Measurements from ENCODE around the gene SLC8A1.

Gene SLC8A1

DNA sequence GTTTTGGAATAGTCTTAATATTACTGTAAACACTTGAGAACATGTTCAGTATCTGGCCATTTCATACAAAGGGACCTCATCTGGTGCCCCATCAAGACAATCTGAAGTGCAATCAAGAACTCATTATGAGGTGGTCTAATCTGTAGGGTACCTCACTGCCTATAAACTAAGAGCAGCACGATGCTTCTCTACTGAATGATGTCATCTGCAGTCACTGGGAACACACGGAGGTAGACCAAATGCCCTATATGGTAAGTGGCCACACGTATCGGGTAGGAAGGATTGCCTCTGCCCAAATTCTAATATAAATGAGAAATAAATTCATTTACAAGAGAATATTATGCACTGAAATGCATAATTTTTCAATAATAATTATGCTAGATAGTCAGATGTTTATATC, 90.4 kb downstream of the SLC8A1 start:
- no peak overlapping the region for H3K4me3 ChIP-seq (ENCODE audit: low read depth, low read length)

DNA sequence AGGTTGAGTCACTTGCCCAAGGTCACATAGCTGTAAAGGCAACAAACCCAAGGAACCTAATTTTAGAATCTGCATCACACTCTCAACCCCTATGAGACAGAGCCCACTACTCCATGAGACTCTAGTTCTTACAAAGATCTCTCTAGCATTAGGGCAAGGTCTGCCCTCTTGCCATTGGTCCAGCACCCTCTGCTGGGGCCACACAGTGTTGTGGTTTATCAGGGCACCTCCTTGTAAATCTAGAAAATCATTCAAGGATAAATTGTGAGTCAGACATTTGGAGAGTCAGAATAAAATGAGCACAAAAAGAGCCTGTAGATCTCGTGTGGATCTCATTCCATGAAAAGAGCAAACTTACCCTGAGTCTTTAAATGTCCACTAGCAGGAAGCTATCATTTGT, 91.2 kb downstream of the SLC8A1 start:
- no peak overlapping the region for H3K4me3 ChIP-seq (ENCODE audit: low read depth, low read length)

DNA sequence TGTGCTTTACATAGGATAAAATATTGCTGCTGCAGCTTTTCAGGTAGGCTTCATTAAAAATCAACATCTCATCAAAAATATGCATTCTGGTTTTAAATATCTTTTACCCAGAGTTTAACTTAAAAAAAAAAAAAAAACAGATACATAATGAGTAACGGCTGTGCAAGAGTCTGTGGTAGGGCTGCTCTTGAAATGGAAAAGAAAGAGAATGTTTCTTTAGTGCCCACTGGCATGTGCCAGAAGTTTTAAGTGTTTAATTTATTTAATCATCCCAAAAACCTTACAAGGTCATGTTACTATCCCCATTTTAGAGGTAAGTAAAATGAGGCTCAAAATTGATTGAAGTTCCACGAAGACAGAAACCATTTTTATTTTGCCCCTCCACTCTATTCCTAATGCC, 92.1 kb downstream of the SLC8A1 start:
- no peak overlapping the region for H3K4me3 ChIP-seq (ENCODE audit: low read depth, low read length)

DNA sequence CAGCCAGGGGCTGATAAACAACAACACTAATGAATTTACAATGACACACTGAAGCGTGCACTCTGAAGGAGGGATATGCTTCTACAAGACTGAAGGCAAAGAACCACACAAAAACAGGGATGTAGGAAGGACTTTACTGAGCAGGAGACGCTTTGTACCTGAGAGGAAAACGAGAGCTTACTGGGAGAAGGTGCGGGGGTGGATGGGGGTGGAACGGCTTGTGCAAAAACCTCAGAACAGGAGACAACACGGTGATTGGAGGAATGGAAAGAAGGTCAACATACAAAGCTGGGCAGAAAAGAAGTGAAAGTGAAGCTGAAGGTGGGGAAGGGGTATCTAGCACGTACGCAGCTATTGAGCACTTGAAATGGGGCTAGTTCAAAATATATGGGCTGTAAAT, 93.1 kb downstream of the SLC8A1 start:
- no peak overlapping the region for H3K4me3 ChIP-seq (ENCODE audit: low read depth, low read length)

DNA sequence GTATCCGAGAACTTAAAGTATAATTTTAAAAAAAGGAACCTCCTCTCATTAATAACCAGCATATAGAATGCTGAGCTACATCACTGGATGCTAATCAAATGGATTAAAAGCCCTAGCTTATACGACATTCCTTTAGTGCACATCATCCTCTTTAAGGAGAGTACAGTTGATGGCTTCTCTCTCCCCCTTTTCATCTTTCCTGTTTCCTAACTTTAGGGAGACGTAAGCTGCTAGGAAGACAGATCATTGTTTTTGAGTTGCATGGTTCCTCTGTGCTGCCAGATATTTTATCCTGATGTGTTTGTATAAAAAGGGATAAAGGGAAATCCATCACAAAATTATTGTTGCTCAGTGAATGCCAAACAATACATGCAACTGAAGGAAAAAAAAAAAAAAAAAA, 94.2 kb downstream of the SLC8A1 start:
- no peak overlapping the region for H3K4me3 ChIP-seq (ENCODE audit: low read depth, low read length)

DNA sequence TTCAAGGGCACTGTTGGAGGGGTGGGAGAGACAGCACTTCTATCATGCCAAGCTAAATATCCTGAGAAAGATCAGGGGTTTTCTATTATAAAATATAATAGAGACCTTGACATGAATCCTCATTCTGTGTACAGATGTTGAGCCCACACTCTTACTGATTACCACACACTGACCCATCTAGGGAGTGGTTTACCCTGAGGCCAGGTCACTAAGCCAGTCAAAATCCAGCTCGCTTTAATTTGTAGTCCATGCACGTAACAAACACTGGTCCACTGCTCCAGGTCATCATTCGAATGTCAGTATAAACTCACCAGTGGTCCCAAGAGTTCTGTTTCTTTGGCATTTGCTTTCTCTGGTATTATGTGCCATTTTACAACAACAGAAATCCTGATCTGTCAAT, 96.4 kb downstream of the SLC8A1 start:
- no peak overlapping the region for H3K4me3 ChIP-seq (ENCODE audit: low read depth, low read length)

DNA sequence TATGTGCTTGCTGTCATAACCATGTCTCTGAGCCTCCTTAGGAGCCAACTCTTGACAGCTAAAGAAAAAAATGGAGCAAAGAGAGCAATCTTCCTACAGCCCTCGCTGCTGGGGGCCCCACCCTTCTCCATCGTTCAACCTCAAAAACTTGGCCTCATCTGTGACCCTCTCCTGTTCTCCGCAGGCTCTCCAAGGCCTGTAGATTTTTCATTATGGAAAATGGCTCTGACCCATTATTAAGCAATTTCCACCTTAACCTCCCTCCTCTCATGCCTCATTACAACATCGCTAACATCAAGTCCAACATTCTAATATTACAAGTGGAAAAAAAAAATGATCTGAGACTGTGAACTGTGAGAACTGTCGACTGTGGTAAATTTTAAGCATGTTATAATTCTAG, 98.7 kb downstream of the SLC8A1 start:
- H3K4me3 ChIP-seq (ENCODE audit: low read depth, low read length), result no peak overlapping the region

DNA sequence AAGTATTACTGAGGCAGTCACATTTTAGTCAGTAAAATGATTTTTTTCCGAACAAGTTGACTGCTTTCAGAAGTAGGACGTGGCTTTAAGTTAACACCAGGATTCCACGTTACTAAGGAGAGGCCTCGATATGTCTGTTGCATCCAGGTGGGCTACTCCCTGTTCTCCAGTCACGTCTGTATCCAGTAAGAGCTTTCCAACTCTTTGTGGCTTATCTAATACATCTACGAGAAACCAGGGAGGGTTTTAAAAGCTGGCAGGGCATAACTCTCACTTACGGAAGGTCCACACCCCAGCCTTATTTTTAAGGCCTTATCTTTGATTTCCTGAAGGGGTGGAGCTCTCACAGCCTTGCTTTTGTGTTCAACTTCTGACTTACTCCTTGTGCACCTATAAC, 99.2 kb downstream of the SLC8A1 start:
- H3K4me3 ChIP-seq (ENCODE audit: low read depth, low read length), result no peak overlapping the region

DNA sequence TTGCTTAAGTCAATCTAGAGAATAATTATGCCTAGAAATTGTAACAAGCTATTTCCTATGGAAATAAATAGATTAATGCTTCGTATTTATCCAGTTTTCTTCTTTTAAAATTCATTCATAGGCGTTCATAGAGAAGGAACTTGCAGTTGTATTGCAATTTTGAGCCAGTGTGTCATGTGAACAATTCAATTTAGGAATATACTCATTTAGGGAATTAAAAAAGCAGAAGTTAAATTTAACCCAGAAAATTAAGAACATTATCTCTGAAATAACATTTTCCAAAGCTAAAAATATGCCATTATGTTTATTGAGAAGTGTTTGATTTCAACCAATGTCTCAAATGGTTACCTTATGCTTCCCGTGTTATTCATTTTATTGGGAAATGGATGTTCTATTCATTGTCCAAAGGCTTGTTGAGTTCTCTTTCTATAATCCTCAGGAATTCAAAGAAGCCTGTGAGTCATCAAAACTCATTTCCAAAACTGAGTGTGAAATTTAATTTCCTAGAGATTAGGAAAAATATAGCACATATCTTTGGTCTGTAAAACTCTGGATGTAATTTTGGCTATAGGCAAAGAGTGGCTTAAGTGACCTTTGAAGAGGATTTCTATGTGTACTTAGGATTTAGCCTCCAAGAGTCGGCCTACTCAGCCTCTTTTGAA, 99.7 kb downstream of the SLC8A1 start:
- no peak overlapping the region for H3K4me3 ChIP-seq (ENCODE audit: low read depth, low read length)

DNA sequence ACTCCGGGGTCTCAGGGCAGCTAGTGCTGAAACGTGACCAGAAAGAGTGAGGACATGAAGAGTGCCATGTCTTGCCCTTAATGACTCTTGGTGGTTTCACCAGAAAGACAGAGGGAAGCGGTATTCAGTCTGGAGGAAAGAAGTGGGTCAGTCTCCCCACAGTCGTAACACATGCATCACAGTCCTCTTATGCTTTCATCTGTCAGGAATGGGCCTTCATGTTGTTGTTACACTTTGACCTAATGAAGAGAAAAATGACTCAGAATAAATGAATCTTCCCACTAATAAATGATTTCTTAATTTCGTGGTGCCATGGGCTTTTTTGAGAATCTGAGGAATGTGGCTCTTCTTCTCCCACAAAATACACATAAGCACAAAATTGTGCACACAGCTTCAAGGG, 103.2 kb downstream of the SLC8A1 start:
- no peak overlapping the region for H3K4me3 ChIP-seq (ENCODE audit: low read depth, low read length)

DNA sequence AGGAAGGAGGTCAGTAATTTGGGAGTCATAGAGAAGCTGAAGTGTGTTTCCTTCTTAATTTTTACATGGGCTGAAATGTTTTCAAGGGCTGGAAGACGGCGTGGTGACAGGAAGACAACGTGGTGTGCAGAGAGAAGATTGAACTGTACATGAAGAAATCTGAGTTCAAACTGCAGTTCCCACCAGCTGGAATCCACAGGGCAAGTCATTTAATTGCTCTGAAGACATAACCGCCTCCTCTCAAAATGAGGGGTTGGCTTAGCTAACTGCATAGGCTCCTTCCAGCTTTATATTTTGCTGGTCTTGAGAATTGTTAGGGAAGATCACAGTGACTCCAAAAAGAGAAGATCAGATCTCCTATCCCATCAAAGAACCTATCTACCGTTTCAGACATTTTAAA, 103.9 kb downstream of the SLC8A1 start:
- H3K4me3 ChIP-seq (ENCODE audit: low read depth, low read length), result no peak overlapping the region

DNA sequence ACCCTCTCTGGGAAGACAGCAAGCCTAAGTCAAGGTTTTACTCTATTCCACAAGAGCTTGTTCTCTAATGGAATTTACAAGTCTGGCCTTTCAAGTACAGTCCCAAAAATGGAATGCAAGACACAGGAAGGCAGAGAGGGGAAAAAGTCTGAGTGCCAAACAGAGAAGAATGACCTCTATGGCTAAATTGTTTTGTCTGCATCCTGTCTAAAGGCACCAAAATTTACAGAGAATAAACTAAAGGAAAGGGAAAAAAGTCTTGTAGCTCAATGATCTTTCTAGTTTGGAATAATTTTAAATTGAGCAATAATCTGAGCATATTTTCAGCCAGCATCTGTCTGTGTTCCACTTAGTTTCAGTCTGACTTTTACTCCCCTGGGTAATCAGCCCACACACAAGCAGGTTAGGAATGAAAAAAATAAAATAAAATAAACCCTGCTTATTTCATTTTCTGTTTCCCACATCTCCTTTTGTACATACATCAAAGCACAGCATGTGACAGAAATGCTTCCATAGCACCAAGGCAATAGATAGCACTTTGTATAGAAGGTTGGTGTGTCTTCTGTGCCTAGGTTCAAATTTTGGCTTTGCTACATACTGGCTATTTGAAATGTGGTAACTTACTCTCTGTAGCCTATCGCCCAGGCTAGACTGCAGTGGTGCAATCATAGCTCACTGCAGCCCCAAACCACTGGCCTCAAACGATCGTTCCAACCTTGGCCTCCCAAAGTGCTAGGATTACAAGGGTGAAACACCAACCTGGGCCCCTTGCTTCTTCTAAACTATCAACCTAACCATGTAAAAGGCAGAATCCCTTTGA, 105.1 kb downstream of the SLC8A1 start:
- no peak overlapping the region for H3K4me3 ChIP-seq (ENCODE audit: low read depth, low read length)

DNA sequence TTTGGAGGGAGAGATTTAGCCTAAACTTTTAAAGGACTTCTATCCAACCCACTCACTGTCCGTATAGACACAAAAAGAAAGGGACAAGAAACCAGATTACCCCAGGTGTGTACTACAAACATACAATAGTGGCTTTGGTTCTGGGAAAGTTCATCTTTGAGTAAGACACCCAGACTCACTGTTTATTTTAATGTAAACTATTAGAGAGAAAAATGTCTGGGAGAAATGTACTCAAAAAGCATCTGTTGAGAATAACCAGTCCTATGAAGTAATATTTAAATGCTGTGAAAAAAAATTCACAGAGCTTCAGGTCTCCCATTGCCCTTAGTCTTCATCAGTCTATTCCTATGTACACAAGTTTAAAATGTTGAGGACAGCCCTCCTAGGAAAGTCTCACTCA, 107.5 kb downstream of the SLC8A1 start:
- H3K4me3 ChIP-seq (ENCODE audit: low read depth, low read length), result no peak overlapping the region

DNA sequence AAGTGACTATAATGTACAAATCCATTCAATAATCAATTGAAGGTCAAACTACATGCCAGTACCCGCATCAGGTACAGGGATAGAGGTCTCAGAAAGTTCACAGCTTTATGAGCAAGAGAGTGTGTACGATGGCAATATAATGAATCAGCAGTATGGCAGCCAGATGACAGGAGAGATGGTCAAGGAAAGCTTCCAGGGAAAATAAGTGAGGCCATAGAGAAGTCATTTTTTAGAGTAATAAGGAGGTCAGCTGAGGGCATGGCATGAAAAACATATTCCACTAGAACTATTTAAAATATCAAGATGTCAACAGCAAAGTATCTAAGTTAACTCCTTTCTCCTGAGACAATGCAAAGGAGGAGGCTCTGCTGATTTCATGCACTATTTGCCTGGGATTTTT, 108.0 kb downstream of the SLC8A1 start:
- no peak overlapping the region for H3K4me3 ChIP-seq (ENCODE audit: low read depth, low read length)

DNA sequence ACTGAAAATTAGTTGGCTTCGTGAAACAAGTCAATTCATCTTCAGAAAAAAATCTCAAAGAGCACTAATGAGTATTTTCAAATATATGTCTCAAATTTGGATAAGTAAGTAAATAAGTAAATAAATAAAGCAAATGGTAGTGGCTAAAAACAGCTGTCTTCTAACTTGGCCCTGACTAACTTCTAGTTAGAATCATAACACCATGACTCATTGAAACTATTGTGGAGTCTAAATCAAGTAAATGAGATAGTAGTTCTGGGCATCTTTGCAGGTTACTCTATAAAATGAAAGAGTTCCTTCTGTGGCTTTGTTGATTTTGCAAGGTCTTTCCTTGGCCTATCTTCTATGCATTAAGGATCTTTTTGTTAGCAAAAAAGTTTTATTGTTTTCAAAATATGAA, 110.7 kb downstream of the SLC8A1 start:
- no peak overlapping the region for H3K4me3 ChIP-seq (ENCODE audit: low read depth, low read length)

DNA sequence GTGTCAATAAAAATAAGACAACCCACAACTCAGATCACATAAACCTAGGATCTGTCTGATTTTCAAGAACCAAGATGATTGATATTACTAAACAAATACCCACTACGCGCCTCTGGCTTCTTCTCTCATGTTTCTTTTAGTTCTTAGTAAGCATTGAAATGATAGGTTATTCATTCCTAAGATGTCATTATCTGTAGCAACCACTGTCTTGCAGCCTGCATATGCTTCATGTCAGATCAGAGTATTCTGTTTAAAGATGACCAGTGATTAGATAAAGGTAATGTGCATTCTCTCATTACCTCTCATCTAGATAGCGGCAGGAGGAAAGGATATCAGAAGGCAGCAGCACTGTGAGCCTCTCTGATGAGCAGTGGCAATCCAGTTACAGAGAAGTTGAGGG, 112.9 kb downstream of the SLC8A1 start:
- H3K4me3 ChIP-seq (ENCODE audit: low read depth, low read length), result no peak overlapping the region

DNA sequence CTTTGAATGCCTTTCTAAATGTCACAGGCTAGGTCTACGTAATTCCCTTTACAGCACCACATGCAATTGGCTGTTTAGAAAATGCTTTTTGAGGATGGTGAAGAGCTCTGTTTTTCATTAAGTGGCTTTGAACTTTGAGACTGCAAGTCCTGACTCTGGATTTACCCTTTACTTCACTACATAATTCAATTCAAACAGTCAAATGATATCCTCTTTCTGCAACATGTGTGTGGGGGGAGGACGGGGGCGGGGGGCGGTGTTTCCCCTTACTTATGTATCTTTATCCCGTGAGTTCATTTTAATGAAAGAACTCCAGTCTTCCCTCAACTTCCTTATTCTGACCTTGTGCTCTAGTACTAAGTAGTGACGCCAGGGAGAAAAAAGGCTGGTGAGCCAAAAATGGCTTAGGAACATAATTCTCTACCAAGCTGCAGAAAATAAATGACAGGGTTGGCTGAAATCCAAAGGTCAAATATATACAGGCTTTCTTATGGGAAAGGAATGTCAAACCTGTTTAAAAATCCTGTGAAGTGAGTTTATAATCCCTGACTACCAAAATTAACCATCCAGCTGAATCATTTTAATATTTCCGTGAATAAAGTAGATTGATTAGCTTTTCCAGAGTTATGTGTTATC, 119.6 kb downstream of the SLC8A1 start:
- H3K4me3 ChIP-seq (ENCODE audit: low read depth, low read length), result no peak overlapping the region

DNA sequence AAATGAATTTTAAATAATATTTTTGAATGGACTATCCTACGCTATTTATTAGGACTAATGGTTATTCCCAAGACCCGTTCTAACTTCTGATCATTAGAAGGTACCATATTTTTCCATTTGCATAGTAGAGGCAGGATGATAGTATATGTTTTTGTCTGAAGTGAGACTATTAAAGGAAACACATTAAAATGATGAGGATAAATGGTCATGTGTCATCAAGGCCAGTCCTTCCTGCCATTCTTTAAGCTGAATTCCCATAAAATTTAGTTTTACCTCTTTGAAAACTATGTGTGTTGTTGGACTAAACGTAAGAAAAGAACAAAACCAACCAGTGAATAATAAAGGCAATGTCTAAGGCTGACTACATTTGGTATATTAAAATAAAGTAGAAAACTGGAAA, 121.8 kb downstream of the SLC8A1 start:
- no peak overlapping the region for H3K4me3 ChIP-seq (ENCODE audit: low read depth, low read length)

DNA sequence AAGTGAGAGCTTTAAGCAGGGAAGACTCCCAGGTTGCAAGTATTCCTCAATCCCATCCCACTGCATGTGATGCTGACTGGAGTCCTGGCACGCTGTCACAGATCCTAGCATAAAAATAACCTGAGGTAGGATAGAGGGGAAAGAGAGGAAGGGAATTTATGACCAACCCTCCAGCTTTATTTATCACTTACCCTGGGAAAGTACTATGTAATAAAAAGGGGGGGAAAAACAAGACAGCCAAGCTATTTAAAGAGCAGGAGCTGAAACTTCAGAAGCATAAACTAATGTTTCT, 122.2 kb downstream of the SLC8A1 start:
- H3K4me3 ChIP-seq (ENCODE audit: low read depth, low read length), result no peak overlapping the region

DNA sequence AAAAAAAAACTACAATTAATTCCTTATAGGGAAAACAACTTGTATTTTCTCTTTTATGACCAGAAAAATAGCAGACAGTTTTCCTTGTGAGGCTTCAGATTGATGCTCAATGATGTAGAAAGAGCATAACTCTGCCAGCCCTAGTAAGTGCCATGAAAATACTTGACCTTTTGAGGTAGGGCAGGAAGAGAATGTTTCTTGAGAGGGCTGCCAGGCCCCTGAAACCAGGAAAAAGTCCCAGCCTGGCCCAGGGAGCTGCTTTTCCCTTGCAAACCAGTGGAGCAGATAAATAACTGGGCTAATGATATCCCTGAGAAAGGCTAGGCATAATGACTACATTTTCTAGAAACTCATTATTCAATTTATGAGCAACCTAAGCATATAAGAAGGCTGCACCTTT, 126.8 kb downstream of the SLC8A1 start:
- no peak overlapping the region for H3K4me3 ChIP-seq (ENCODE audit: low read depth, low read length)

DNA sequence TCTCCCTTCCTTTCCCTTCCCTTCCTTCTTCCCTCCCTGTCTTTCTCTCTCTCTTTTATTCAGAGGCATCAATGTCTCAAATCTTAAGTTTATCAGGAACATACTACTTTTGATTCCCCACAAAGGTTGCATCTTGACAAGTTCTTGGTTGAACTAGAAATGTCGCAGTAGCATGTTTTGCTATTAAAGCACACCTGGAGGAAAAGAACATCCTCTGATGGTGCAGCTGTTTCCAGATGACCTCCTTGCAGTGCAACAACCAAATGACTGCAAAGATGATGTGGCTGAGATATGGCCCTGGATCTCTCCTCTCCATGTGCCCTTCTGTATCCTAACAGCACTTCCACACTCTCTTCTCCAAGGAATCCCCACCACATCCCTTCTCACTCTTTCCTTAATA, 127.2 kb downstream of the SLC8A1 start:
- no peak overlapping the region for H3K4me3 ChIP-seq (ENCODE audit: low read depth, low read length)

DNA sequence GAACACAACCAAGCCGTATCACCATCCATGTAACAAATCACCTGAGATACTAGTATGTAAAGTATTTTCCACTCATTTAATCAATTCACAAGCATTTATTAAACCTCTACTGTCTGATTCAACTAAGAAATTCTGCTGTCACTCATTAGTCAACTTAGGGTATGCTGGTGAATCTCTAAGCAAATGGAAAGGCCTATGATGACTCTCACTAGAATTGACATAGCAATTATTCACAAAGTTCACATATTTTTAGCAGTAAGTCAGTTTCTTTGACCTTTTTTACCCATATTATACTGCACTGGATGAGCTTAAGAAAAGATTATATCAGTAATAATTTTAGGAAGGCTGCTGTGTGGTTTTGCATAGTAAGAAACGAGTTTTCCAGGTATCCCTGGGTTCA, 130.1 kb downstream of the SLC8A1 start:
- H3K4me3 ChIP-seq (ENCODE audit: low read depth, low read length), result no peak overlapping the region
